DND-41 (cell line): Measurements from ENCODE around the gene ITIH1.

Experiments
- ATAC-seq: fragments of 200-7000 bp; cut with Tn5 transposase; 3 replicates; pipeline ENCODE4 v1.9.1; 2021; ENCODE audit warnings: low read depth; ENCODE audit not compliant: insufficient read depth
- DNase-seq: peaks from one replicate; pipeline ENCODE4 v3.0.0-alpha.2; 2020
- H2AFZ ChIP-seq: 2 replicates; pipeline ENCODE4 v1.6.0; 2012; ENCODE audit warnings: low read depth, low read length
- H3K27ac ChIP-seq: 2 replicates; pipeline ENCODE4 v1.5.1; 2012; ENCODE audit warnings: low read length, inconsistent platforms
- H3K27me3 ChIP-seq: fragments of 200-600 bp; sonication (generic); 2 replicates; pipeline ENCODE4 v1.6.0; 2012; ENCODE audit warnings: low read length, mild to moderate bottlenecking, inconsistent platforms; ENCODE audit not compliant: insufficient read depth, poor library complexity
- H3K36me3 ChIP-seq: 2 replicates; pipeline ENCODE4 v1.5.1; 2012; ENCODE audit warnings: low read length, inconsistent platforms; ENCODE audit not compliant: insufficient read depth
- H3K4me1 ChIP-seq: 2 replicates; pipeline ENCODE4 v1.5.1; 2012; ENCODE audit warnings: mild to moderate bottlenecking, low read length; ENCODE audit not compliant: insufficient read depth
- H3K4me2 ChIP-seq: 2 replicates; pipeline ENCODE4 v1.6.0; 2012; ENCODE audit warnings: mild to moderate bottlenecking, moderate library complexity, low read length, inconsistent platforms; ENCODE audit not compliant: insufficient read depth
- H3K4me3 ChIP-seq, 2 experiments: fragments of 200-600 bp in 1 of 2; shearing (Covaris generic) in 1 of 2; 2 replicates each; pipeline ENCODE4 v1.5.1; 2012 to 2016; ENCODE audit warnings: inconsistent platforms in 2 of 2, low read length in 2 of 2, mild to moderate bottlenecking in 2 of 2, low read depth in 1 of 2, moderate library complexity in 1 of 2
- H3K79me2 ChIP-seq: 2 replicates; pipeline ENCODE4 v1.6.0; 2012; ENCODE audit warnings: low read length, inconsistent platforms; ENCODE audit not compliant: insufficient read depth
- H3K9ac ChIP-seq: 2 replicates; pipeline ENCODE4 v1.6.0; 2012; ENCODE audit warnings: low read depth, mild to moderate bottlenecking, inconsistent platforms, low read length, moderate library complexity
- H3K9me3 ChIP-seq: 2 replicates; pipeline ENCODE4 v1.5.1; 2012; ENCODE audit warnings: low read length, moderate library complexity, mild to moderate bottlenecking, inconsistent platforms; ENCODE audit not compliant: insufficient read depth, severe bottlenecking
- H4K20me1 ChIP-seq: 2 replicates; pipeline ENCODE4 v1.6.0; 2012; ENCODE audit warnings: low read length; ENCODE audit not compliant: insufficient read depth
- EZH2 ChIP-seq: IDR thresholded peaks from 3 replicates; pipeline ENCODE4 v1.6.1; 2012; ENCODE audit warnings: borderline replicate concordance, low read depth, mild to moderate bottlenecking, moderate library complexity, low read length, inconsistent platforms; ENCODE audit not compliant: severe bottlenecking
- TF ChIP-seq, protein P1 (sequence below): IDR thresholded peaks from 2 replicates; pipeline ENCODE4 v1.5.1; 2012; ENCODE audit warnings: borderline replicate concordance, low read length, moderate library complexity, mild to moderate bottlenecking; ENCODE audit not compliant: poor library complexity, severe bottlenecking; ENCODE audit errors: extremely low read depth

Gene ITIH1

DNA sequence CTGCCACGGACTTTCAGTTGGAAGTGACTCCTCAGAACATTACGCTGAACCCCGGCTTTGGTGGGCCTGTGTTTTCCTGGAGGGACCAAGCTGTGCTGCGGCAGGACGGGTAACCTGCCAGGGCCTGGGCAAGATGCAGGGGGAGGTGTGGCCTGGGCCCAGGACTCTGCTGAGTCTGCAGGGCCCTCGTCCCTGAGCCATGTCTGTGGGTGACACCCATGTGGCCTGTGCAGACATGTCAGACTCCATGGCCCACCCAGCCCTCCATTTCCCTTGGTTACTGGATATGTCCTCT lies 12.3 kb downstream of the ITIH1 start:
- Histone ChIP-seq H3K4me2 (no peak overlapping the region), H3K4me1 (no peaks in the 10 kb centered on the region), H2AFZ (no peak overlapping the region), H4K20me1 (no peaks in the 10 kb centered on the region), H3K27me3 (no peaks in the 10 kb centered on the region), H3K4me3 (no peak overlapping the region), H3K9me3 (no peaks in the 10 kb centered on the region), H3K9ac (no peak overlapping the region), H3K36me3 (no peaks in the 10 kb centered on the region), H3K79me2 (no peaks in the 10 kb centered on the region), H3K27ac (no peak overlapping the region)
- 0 out of 3 replicates have a peak, but pooled peaks have one; percentile 22 for ATAC-seq
- DNase-seq: no peak
- no peak for TF ChIP-seq EZH2

DNA sequence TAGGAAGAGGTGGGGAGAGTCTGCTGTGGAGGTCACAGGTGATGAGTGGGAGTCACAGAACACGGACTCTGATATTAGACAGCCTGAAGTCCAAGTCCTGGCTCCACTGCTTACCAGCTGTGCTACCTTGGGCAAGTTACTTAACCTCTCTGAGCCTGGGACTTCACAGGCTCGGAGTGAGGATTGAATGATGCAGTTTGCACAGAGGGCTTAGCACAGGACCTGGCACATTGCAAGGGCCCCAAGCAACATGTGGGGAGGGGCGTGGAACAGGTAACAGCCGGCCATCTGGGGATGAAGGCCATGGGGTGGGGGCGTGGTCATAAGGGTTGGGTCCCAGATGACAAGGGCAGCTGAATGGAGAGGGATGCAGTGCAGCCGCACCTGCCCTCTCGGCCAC lies 12.9 kb downstream of the ITIH1 start:
- TF ChIP-seq EZH2: no peak
- TF ChIP-seq, protein P1, sequence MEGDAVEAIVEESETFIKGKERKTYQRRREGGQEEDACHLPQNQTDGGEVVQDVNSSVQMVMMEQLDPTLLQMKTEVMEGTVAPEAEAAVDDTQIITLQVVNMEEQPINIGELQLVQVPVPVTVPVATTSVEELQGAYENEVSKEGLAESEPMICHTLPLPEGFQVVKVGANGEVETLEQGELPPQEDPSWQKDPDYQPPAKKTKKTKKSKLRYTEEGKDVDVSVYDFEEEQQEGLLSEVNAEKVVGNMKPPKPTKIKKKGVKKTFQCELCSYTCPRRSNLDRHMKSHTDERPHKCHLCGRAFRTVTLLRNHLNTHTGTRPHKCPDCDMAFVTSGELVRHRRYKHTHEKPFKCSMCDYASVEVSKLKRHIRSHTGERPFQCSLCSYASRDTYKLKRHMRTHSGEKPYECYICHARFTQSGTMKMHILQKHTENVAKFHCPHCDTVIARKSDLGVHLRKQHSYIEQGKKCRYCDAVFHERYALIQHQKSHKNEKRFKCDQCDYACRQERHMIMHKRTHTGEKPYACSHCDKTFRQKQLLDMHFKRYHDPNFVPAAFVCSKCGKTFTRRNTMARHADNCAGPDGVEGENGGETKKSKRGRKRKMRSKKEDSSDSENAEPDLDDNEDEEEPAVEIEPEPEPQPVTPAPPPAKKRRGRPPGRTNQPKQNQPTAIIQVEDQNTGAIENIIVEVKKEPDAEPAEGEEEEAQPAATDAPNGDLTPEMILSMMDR: no peak
- H3K36me3 ChIP-seq: no peaks in the 10 kb centered on the region
- H3K27me3 ChIP-seq: no peaks in the 10 kb centered on the region
- H2AFZ ChIP-seq: no peak overlapping the region
- no peak overlapping the region for H3K4me2 ChIP-seq
- H3K9me3 ChIP-seq: no peaks in the 10 kb centered on the region
- H3K4me3 ChIP-seq: no peak overlapping the region
- H3K79me2 ChIP-seq: no peaks in the 10 kb centered on the region
- ATAC-seq (no peak), DNase-seq (no peak)
- H3K4me1 ChIP-seq: no peaks in the 10 kb centered on the region
- no peak overlapping the region for H3K27ac ChIP-seq
- no peak overlapping the region for H3K9ac ChIP-seq
- no peaks in the 10 kb centered on the region for H4K20me1 ChIP-seq

DNA sequence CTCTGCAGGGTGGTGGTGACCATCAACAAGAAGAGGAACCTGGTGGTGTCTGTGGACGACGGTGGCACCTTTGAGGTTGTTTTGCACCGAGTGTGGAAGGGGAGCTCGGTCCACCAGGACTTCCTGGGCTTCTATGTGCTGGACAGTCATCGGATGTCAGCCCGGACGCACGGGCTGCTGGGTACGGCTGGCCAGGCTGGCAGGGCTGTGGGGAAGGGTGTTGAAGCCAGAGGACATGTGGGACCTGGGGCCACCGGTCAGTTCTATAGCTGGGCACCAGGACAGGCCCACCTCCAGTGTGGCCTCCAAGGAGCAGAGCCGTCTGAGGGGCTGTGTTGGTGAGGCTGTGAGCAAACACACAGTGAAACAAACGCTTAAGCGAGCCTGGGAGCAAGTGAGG lies 13.3 kb downstream of the ITIH1 start:
- Histone ChIP-seq H3K4me1 (no peaks in the 10 kb centered on the region), H3K9ac (no peak overlapping the region), H3K9me3 (no peaks in the 10 kb centered on the region), H3K27me3 (no peaks in the 10 kb centered on the region), H3K36me3 (no peaks in the 10 kb centered on the region), H3K4me2 (no peak overlapping the region), H3K79me2 (no peaks in the 10 kb centered on the region), H2AFZ (no peak overlapping the region), H3K4me3 (no peak overlapping the region), H4K20me1 (no peaks in the 10 kb centered on the region), H3K27ac (no peak overlapping the region)
- DNase-seq: no peak
- no peak for ATAC-seq
- TF ChIP-seq, protein P1: no peak
- TF ChIP-seq EZH2: no peak

DNA sequence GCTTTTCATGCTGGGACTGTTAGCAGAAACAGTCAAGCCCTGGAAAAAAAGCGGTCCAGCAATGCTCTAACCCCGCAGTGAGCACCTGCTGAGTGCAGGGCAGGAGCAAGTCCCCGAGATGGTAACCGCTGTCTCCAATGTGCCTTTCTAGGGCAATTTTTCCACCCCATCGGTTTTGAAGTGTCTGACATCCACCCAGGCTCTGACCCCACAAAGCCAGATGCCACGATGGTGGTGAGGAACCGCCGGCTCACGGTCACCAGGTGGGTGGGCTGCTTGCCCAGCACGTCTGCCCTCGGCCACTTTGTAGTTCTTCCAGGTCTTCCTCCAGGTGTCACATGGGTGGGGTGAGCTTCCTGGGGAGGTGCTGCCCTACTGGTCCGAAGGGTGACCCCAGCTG lies 14.0 kb downstream of the ITIH1 start:
- TF ChIP-seq, protein P1: no peak
- TF ChIP-seq EZH2: no peak
- Histone ChIP-seq H3K9ac (no peak overlapping the region), H3K4me2 (no peak overlapping the region), H4K20me1 (no peaks in the 10 kb centered on the region), H3K27me3 (no peaks in the 10 kb centered on the region), H3K4me3 (no peak overlapping the region), H3K79me2 (no peaks in the 10 kb centered on the region), H3K9me3 (no peaks in the 10 kb centered on the region), H3K4me1 (no peaks in the 10 kb centered on the region), H3K27ac (no peak overlapping the region), H3K36me3 (no peaks in the 10 kb centered on the region), H2AFZ (no peak overlapping the region)
- no peak for ATAC-seq
- no peak for DNase-seq
